ENCODE measurements around the gene ITGA11.

ITGA11 gene

GRCh38 chr15:68277603-68278344, 154.2 kb downstream of the ITGA11 start, which contains the start of gene FEM1B:
Gene FEM1B (plus strand): TSS chr15:68277745. CDS start chr15:68278418, 673 bp downstream.
- H3K9me3 Mint-ChIP-seq, result no peaks in the 10 kb centered on the region
- H3K4me3 Mint-ChIP-seq, result peak within 1 kb of the TSS; percentile 97
- H3K36me3 Mint-ChIP-seq (ENCODE audit: low read depth), result peaks cover 16% of the 10 kb centered on the region
- H3K27me3 Mint-ChIP-seq (ENCODE audit: low read depth), result peaks cover 3% of the 10 kb centered on the region
- H3K4me1 Mint-ChIP-seq (ENCODE audit: low read depth), result peaks cover 36% of the 10 kb centered on the region
- H3K27ac Mint-ChIP-seq, result peak within 1 kb of the TSS; percentile 95

GRCh38 chr15:68277131-68277602, 154.8 kb downstream of the ITGA11 start:
- Mint-ChIP-seq H3K4me3 (peak overlapping the region; percentile 97), H3K4me1 (ENCODE audit: low read depth) (peaks cover 33% of the 10 kb centered on the region), H3K27ac (peak overlapping the region; percentile 95), H3K27me3 (ENCODE audit: low read depth) (peaks cover 3% of the 10 kb centered on the region), H3K36me3 (ENCODE audit: low read depth) (peaks cover 16% of the 10 kb centered on the region), H3K9me3 (no peaks in the 10 kb centered on the region)

GRCh38 chr15:68276668-68277067, 155.3 kb downstream of the ITGA11 start:
- Mint-ChIP-seq H3K4me1 (ENCODE audit: low read depth) (peaks cover 28% of the 10 kb centered on the region), H3K4me3 (peak overlapping the region; percentile 97), H3K9me3 (no peaks in the 10 kb centered on the region), H3K36me3 (ENCODE audit: low read depth) (peaks cover 11% of the 10 kb centered on the region), H3K27ac (peak overlapping the region; percentile 95), H3K27me3 (ENCODE audit: low read depth) (peaks cover 3% of the 10 kb centered on the region)

GRCh38 chr15:68275165-68275746, 156.7 kb downstream of the ITGA11 start:
- Mint-ChIP-seq H3K27me3 (ENCODE audit: low read depth) (peaks cover 3% of the 10 kb centered on the region), H3K4me1 (ENCODE audit: low read depth) (peaks cover 23% of the 10 kb centered on the region), H3K27ac (no peak overlapping the region), H3K4me3 (no peak overlapping the region), H3K36me3 (ENCODE audit: low read depth) (peaks cover 8% of the 10 kb centered on the region), H3K9me3 (no peaks in the 10 kb centered on the region)

- Mint-ChIP-seq H3K27me3 (ENCODE audit: low read depth) (peaks cover 6% of the 10 kb centered on the region), H3K4me1 (ENCODE audit: low read depth) (peaks cover 13% of the 10 kb centered on the region), H3K9me3 (no peaks in the 10 kb centered on the region), H3K4me3 (no peak overlapping the region), H3K27ac (no peak overlapping the region), H3K36me3 (ENCODE audit: low read depth) (peaks cover 3% of the 10 kb centered on the region)
These were observed 157.6 kb downstream of the ITGA11 start for GRCh38 chr15:68274201-68274848.

- H3K4me3 Mint-ChIP-seq, result no peak overlapping the region
- no peaks in the 10 kb centered on the region for H3K9me3 Mint-ChIP-seq
- H3K36me3 Mint-ChIP-seq (ENCODE audit: low read depth), result peaks cover 1% of the 10 kb centered on the region
- H3K4me1 Mint-ChIP-seq (ENCODE audit: low read depth), result peaks cover 10% of the 10 kb centered on the region
- no peak overlapping the region for H3K27ac Mint-ChIP-seq
- H3K27me3 Mint-ChIP-seq (ENCODE audit: low read depth), result peaks cover 17% of the 10 kb centered on the region
These were observed 159.2 kb downstream of the ITGA11 start for GRCh38 chr15:68272721-68273271.

- Mint-ChIP-seq H3K4me1 (ENCODE audit: low read depth) (peaks cover 7% of the 10 kb centered on the region), H3K36me3 (ENCODE audit: low read depth) (no peaks in the 10 kb centered on the region), H3K27ac (no peak overlapping the region), H3K9me3 (no peaks in the 10 kb centered on the region), H3K4me3 (no peak overlapping the region), H3K27me3 (ENCODE audit: low read depth) (peaks cover 25% of the 10 kb centered on the region)
These were observed 160.0 kb downstream of the ITGA11 start for GRCh38 chr15:68271854-68272471.

GRCh38 chr15:68268405-68268804, 163.6 kb downstream of the ITGA11 start:
- no peak overlapping the region for H3K4me3 Mint-ChIP-seq
- H3K27ac Mint-ChIP-seq, result no peak overlapping the region
- H3K9me3 Mint-ChIP-seq, result no peaks in the 10 kb centered on the region
- H3K36me3 Mint-ChIP-seq (ENCODE audit: low read depth), result no peaks in the 10 kb centered on the region
- peaks cover 46% of the 10 kb centered on the region for H3K27me3 Mint-ChIP-seq (ENCODE audit: low read depth)
- no peaks in the 10 kb centered on the region for H3K4me1 Mint-ChIP-seq (ENCODE audit: low read depth)

GRCh38 chr15:68265674-68266073, 166.3 kb downstream of the ITGA11 start:
- no peaks in the 10 kb centered on the region for H3K9me3 Mint-ChIP-seq
- no peaks in the 10 kb centered on the region for H3K36me3 Mint-ChIP-seq (ENCODE audit: low read depth)
- peaks cover 57% of the 10 kb centered on the region for H3K27me3 Mint-ChIP-seq (ENCODE audit: low read depth)
- H3K4me1 Mint-ChIP-seq (ENCODE audit: low read depth), result no peaks in the 10 kb centered on the region
- H3K27ac Mint-ChIP-seq, result no peak overlapping the region
- H3K4me3 Mint-ChIP-seq, result no peak overlapping the region

GRCh38 chr15:68265081-68265480, 166.9 kb downstream of the ITGA11 start:
- H3K27me3 Mint-ChIP-seq (ENCODE audit: low read depth), result peaks cover 57% of the 10 kb centered on the region
- no peaks in the 10 kb centered on the region for H3K4me1 Mint-ChIP-seq (ENCODE audit: low read depth)
- H3K27ac Mint-ChIP-seq, result no peak overlapping the region
- no peaks in the 10 kb centered on the region for H3K9me3 Mint-ChIP-seq
- no peaks in the 10 kb centered on the region for H3K36me3 Mint-ChIP-seq (ENCODE audit: low read depth)
- H3K4me3 Mint-ChIP-seq, result no peak overlapping the region

- Mint-ChIP-seq H3K36me3 (ENCODE audit: low read depth) (no peaks in the 10 kb centered on the region), H3K27ac (no peak overlapping the region), H3K27me3 (ENCODE audit: low read depth) (peaks cover 54% of the 10 kb centered on the region), H3K9me3 (no peaks in the 10 kb centered on the region), H3K4me1 (ENCODE audit: low read depth) (no peaks in the 10 kb centered on the region), H3K4me3 (no peak overlapping the region)
These were observed 167.7 kb downstream of the ITGA11 start for GRCh38 chr15:68264282-68264681.

GRCh38 chr15:68262514-68263356, 169.2 kb downstream of the ITGA11 start:
- H3K36me3 Mint-ChIP-seq (ENCODE audit: low read depth), result no peaks in the 10 kb centered on the region
- H3K27ac Mint-ChIP-seq, result no peak overlapping the region
- H3K9me3 Mint-ChIP-seq, result no peaks in the 10 kb centered on the region
- H3K4me3 Mint-ChIP-seq, result no peak overlapping the region
- H3K4me1 Mint-ChIP-seq (ENCODE audit: low read depth), result peaks cover 4% of the 10 kb centered on the region
- peaks cover 42% of the 10 kb centered on the region for H3K27me3 Mint-ChIP-seq (ENCODE audit: low read depth)

- Mint-ChIP-seq H3K9me3 (no peaks in the 10 kb centered on the region), H3K36me3 (ENCODE audit: low read depth) (no peaks in the 10 kb centered on the region), H3K27ac (no peak overlapping the region), H3K4me1 (ENCODE audit: low read depth) (peaks cover 4% of the 10 kb centered on the region), H3K27me3 (ENCODE audit: low read depth) (peaks cover 34% of the 10 kb centered on the region), H3K4me3 (no peak overlapping the region)
These were observed 170.0 kb downstream of the ITGA11 start for GRCh38 chr15:68261980-68262379.
